Calu3 (cell line): ENCODE results near the gene NRP2. TPM values are rescaled to one million over a fixed set of nuclear protein-coding genes. Genes with fewer than 3 reads are reported as not detected.

Source experiments
- BruUV-seq: library from RNA; stranded (reverse); fragments of 400-500 nt; replicated peaks from 2 replicates; lab custom pipeline; 2021; lab: Mats Ljungman, UMichigan
- CTCF ChIA-PET: fragments of 300-600 bp; sonication (Branson Sonifier 250); formaldehyde crosslinking; loops from one replicate; lab custom pipeline; 2022; ENCODE audit warnings: antibody characterized with exemption; lab: Charles Lee
- DNase-seq: peaks from one replicate; pipeline ENCODE4 v3.0.0; 2022
- H3K27ac Mint-ChIP-seq: one replicate; pipeline ENCODE4 v1.8.0; 2022; ENCODE audit warnings: mixed read lengths; ENCODE audit not compliant: unreplicated experiment
- H3K27me3 Mint-ChIP-seq: one replicate; pipeline ENCODE4 v1.8.0; 2022; ENCODE audit warnings: mixed read lengths; ENCODE audit not compliant: unreplicated experiment
- H3K36me3 Mint-ChIP-seq: one replicate; pipeline ENCODE4 v1.8.0; 2022; ENCODE audit warnings: mild to moderate bottlenecking, moderate library complexity, mixed read lengths; ENCODE audit not compliant: insufficient read depth, unreplicated experiment
- H3K4me1 Mint-ChIP-seq: one replicate; pipeline ENCODE4 v1.8.0; 2022; ENCODE audit warnings: mild to moderate bottlenecking, low read depth, mixed read lengths; ENCODE audit not compliant: unreplicated experiment
- H3K4me3 Mint-ChIP-seq: one replicate; pipeline ENCODE4 v1.8.0; 2022; ENCODE audit warnings: mild to moderate bottlenecking, low read depth, moderate library complexity, mixed read lengths; ENCODE audit not compliant: unreplicated experiment
- H3K9me3 Mint-ChIP-seq: one replicate; pipeline ENCODE4 v1.8.0; 2022; ENCODE audit warnings: low read depth, mixed read lengths; ENCODE audit not compliant: unreplicated experiment
- intact Hi-C: fragments of 100-400 bp; cut with micrococcal nuclease; formaldehyde crosslinking; loops from one replicate; pipeline ENCODE4 v1.10.0; 2022; ENCODE audit not compliant: unreplicated experiment
- total RNA-seq: library from RNA; stranded (reverse); gene quantifications from 2 replicates; pipeline ENCODE4 v1.2.3, GENCODE V29; 2022
- TF ChIP-seq, protein P1 (sequence below): fragments of 200-600 bp; IDR thresholded peaks from one replicate; pipeline ENCODE4 v1.8.0; 2022; ENCODE audit warnings: antibody characterized with exemption; ENCODE audit not compliant: unreplicated experiment

NRP2 gene
- total RNA-seq, 1 experiment from 2014 or later: 19.9 TPM

DNA sequence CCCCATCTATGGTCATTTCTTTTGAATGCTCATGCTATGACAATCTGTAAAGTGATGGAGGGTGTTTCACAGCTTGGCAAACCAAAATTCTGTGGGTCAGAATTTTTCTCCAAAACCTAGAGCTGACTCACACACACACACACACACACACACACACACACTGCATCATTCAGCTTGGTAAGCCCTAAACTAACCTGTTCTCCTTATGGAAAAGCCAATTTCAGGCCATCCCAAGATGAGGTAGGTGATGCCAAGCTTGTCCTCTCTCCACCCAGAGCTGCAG lies 45.0 kb upstream of the NRP2 start:
- intact Hi-C loops: no loop called here
- Mint-ChIP-seq H3K9me3 (no peaks in the 10 kb centered on the region), H3K27ac (no peak overlapping the region), H3K4me1 (no peaks in the 10 kb centered on the region), H3K4me3 (no peak overlapping the region), H3K27me3 (peaks cover 16% of the 10 kb centered on the region), H3K36me3 (no peaks in the 10 kb centered on the region)
- BruUV-seq: no TSS peak
- CTCF ChIA-PET: no interaction called here
- no peak for DNase-seq
- TF ChIP-seq, protein P1, sequence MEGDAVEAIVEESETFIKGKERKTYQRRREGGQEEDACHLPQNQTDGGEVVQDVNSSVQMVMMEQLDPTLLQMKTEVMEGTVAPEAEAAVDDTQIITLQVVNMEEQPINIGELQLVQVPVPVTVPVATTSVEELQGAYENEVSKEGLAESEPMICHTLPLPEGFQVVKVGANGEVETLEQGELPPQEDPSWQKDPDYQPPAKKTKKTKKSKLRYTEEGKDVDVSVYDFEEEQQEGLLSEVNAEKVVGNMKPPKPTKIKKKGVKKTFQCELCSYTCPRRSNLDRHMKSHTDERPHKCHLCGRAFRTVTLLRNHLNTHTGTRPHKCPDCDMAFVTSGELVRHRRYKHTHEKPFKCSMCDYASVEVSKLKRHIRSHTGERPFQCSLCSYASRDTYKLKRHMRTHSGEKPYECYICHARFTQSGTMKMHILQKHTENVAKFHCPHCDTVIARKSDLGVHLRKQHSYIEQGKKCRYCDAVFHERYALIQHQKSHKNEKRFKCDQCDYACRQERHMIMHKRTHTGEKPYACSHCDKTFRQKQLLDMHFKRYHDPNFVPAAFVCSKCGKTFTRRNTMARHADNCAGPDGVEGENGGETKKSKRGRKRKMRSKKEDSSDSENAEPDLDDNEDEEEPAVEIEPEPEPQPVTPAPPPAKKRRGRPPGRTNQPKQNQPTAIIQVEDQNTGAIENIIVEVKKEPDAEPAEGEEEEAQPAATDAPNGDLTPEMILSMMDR: no peak

DNA sequence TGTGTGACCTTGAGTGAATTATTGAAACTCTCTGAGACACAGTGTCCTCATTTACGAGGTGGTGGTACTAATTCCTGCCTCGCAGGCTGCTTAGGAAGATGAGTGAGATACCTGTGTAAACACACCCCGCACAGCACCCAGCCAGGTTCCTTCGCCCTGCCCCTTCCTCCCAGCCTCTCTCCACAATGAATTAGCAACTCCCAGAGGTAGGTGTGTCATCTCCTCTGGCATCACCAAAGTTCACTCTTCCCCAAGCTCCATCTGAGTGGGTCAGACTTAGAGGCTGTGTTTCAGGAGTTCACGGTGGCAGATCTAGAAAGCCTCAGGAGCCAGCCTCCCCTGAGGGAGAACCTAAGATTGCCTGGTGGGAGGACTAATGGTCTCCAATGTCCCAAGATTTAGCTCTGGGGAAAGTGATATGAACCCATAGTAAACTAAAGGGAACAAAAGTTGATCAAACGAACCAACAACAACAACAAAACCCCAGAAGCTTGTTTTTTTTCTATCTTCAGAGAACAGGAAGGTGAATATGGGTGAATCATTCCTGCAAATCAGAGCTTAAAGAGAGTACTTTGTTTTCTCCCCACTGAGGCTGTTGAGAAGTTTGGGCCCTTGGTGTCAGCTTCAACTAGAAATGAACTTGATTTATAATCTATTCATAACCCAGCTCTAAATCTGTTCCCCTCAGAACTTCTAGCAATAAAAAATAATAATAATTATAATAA lies 44.4 kb upstream of the NRP2 start:
- TF ChIP-seq, protein P1: no peak
- DNase-seq: no peak
- CTCF ChIA-PET: no interaction called here
- intact Hi-C loops: no loop called here
- Mint-ChIP-seq H3K27me3 (peaks cover 16% of the 10 kb centered on the region), H3K4me1 (no peaks in the 10 kb centered on the region), H3K36me3 (no peaks in the 10 kb centered on the region), H3K9me3 (no peaks in the 10 kb centered on the region), H3K27ac (no peak overlapping the region), H3K4me3 (no peak overlapping the region)
- no TSS peak for BruUV-seq

DNA sequence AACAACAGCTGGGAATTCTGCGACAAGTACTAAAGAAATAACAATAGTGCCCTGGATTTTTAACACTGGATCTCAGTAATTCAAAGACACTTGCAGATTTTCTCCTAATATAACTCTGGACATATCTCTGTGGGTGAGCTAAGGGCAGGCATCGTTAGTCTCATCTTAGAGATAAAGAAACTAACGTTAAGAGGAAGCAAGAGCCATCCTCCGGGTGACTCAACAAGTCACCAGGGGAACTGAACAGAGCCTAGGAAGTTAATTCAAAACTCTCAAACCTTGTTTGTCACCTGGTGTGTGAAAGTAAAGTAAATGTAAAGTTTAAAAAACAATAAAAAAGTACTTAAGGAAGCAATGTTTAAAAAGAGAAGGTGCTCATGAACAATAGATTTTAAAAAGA lies 41.6 kb upstream of the NRP2 start:
- Mint-ChIP-seq H3K27me3 (peaks cover 16% of the 10 kb centered on the region), H3K4me3 (no peak overlapping the region), H3K4me1 (no peaks in the 10 kb centered on the region), H3K36me3 (no peaks in the 10 kb centered on the region), H3K27ac (no peak overlapping the region), H3K9me3 (no peaks in the 10 kb centered on the region)
- TF ChIP-seq, protein P1: no peak
- CTCF ChIA-PET: interaction anchor here (0.7 kb wide), 1 partner anchor 15 kb away, joined by 3 read pairs; no protein-coding TSS in a partner anchor
- BruUV-seq: no TSS peak
- intact Hi-C loops: no loop called here
- no peak for DNase-seq

DNA sequence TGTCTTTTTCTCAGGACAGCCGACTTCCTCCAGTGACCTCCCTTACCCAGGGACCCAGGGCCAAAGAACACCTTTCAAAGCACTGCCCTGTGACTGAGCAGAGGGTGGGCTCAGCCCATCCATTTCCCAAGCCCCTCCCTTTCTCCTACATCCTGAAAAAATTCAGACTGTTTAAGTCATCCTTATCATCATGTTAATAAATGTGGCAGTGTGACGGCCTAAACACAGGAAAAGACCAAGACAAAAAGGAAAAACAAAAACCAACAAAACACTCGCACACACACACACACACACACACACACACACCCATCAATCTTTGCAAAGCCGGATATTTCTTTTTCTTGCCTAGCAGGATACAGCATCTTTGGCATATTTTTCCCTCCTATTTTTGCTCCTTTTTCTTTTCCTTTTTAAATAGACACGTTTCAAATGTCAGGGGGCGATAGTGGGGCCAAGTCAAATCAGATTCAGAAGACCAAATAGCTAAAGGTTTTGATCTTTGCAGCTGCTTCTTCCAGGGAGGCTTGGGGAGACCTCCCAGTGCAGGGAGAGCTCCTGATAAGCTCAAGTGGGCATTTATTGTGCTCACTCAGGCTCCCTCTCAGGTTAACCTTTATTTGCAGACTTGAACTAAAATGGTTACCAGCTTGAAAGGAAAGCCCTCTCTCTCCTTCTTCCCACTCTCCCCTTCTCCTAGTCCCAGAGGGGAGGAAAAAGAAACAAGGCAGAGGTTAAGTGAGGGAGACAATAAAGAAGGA lies 39.5 kb upstream of the NRP2 start:
- intact Hi-C loops: no loop called here
- CTCF ChIA-PET: no interaction called here
- TF ChIP-seq, protein P1: no peak
- Mint-ChIP-seq H3K27me3 (peaks cover 5% of the 10 kb centered on the region), H3K9me3 (no peaks in the 10 kb centered on the region), H3K27ac (no peak overlapping the region), H3K4me1 (peaks cover 10% of the 10 kb centered on the region), H3K36me3 (no peaks in the 10 kb centered on the region), H3K4me3 (no peak overlapping the region)
- DNase-seq: no peak
- no TSS peak for BruUV-seq
